IMR-90 (cell line): Measurements from ENCODE around the gene SVIL. TPM values are rescaled to one million over a fixed set of nuclear protein-coding genes. Genes with fewer than 3 reads are reported as not detected.
A peak's percentile ranks its signal among the peaks of the same experiment; 100 is the strongest.

ENCODE experiments used
- ATAC-seq: fragments of 200-7000 bp; cut with Tn5 transposase; 2 replicates; pipeline ENCODE4 v1.9.1; 2020; ENCODE audit warnings: low read depth, mild to moderate bottlenecking, moderate library complexity
- BruUV-seq: library from RNA; stranded (reverse); fragments of 400-500 nt; replicated peaks from 2 replicates; lab custom pipeline; 2021; lab: Mats Ljungman, UMichigan
- CTCF ChIA-PET: fragments of 300-600 bp; formaldehyde crosslinking; extraction: SDS; loops from one replicate; lab custom pipeline; 2021; ENCODE audit warnings: antibody characterized with exemption; lab: Yijun Ruan, JAX
- POLR2A ChIA-PET: fragments of 300-600 bp; sonication (Branson Sonifier 250); formaldehyde crosslinking; loops from one replicate; lab custom pipeline; 2022; ENCODE audit warnings: antibody characterized with exemption; ENCODE audit not compliant: unreplicated experiment; lab: Charles Lee
- DNase-seq: peaks from one replicate; pipeline ENCODE4 v3.0.0; 2013
- H2AFZ ChIP-seq: replicated peaks from 2 replicates; pipeline ENCODE3; 2013; ENCODE audit warnings: low read length, mild to moderate bottlenecking; ENCODE audit not compliant: poor library complexity
- H2AK5ac ChIP-seq: 2 replicates; pipeline ENCODE4 v1.6.1; 2013; ENCODE audit warnings: low read depth, low read length, inconsistent platforms
- H2AK9ac ChIP-seq: replicated peaks from 2 replicates; pipeline ENCODE3; 2013; ENCODE audit warnings: mild to moderate bottlenecking, low read depth, low read length, moderate library complexity; ENCODE audit not compliant: poor library complexity
- H2BK120ac ChIP-seq: 2 replicates; pipeline ENCODE4 v1.6.1; 2013; ENCODE audit warnings: low read depth, low read length, inconsistent platforms
- H2BK15ac ChIP-seq: 3 replicates; pipeline ENCODE4 v1.6.1; 2013; ENCODE audit warnings: low read depth, low read length, inconsistent platforms
- H2BK20ac ChIP-seq: 2 replicates; pipeline ENCODE4 v1.6.1; 2013; ENCODE audit warnings: low read depth, mild to moderate bottlenecking, inconsistent platforms, low read length, moderate library complexity
- H2BK5ac ChIP-seq: 2 replicates; pipeline ENCODE4 v1.6.1; 2013; ENCODE audit warnings: mild to moderate bottlenecking, low read depth, low read length, inconsistent platforms; ENCODE audit not compliant: poor library complexity, severe bottlenecking
- H3K14ac ChIP-seq: replicated peaks from 2 replicates; pipeline ENCODE4 v1.6.1; 2013; ENCODE audit warnings: low read depth, low read length, inconsistent platforms
- H3K18ac ChIP-seq: 2 replicates; pipeline ENCODE4 v1.6.1; 2013; ENCODE audit warnings: low read depth, low read length, control low read depth
- H3K23ac ChIP-seq: 2 replicates; pipeline ENCODE4 v1.6.1; 2013; ENCODE audit warnings: low read depth, low read length, inconsistent platforms
- H3K27ac ChIP-seq: 2 replicates; pipeline ENCODE4 v1.5.1; 2013; ENCODE audit warnings: mild to moderate bottlenecking, control low read depth, low read length; ENCODE audit not compliant: insufficient read depth
- H3K27me3 ChIP-seq: 2 replicates; pipeline ENCODE4 v1.6.1; 2013; ENCODE audit warnings: low read length; ENCODE audit not compliant: control insufficient read depth, insufficient read depth
- H3K36me3 ChIP-seq: 2 replicates; pipeline ENCODE4 v1.6.1; 2013; ENCODE audit warnings: low read length, mixed read lengths; ENCODE audit not compliant: control insufficient read depth, insufficient read depth
- H3K4ac ChIP-seq: 2 replicates; pipeline ENCODE4 v1.6.1; 2013; ENCODE audit warnings: low read depth, low read length, inconsistent platforms
- H3K4me1 ChIP-seq: 2 replicates; pipeline ENCODE4 v1.6.1; 2013; ENCODE audit warnings: low read length, mixed read lengths; ENCODE audit not compliant: control insufficient read depth, insufficient read depth
- H3K4me2 ChIP-seq: 2 replicates; pipeline ENCODE4 v1.6.1; 2013; ENCODE audit warnings: low read depth, mild to moderate bottlenecking, control low read depth, low read length, moderate library complexity
- H3K4me3 ChIP-seq: 2 replicates; pipeline ENCODE4 v1.5.1; 2013; ENCODE audit warnings: low read depth, mild to moderate bottlenecking, control low read depth, low read length, moderate library complexity; ENCODE audit not compliant: insufficient read depth
- H3K56ac ChIP-seq: 2 replicates; pipeline ENCODE4 v1.6.1; 2013; ENCODE audit warnings: low read length, inconsistent platforms; ENCODE audit not compliant: insufficient read depth; ENCODE audit errors: extremely low read depth
- H3K79me1 ChIP-seq, 2 experiments: 2 replicates each; pipeline ENCODE4 v1.6.1; 2013; ENCODE audit warnings: low read length in 2 of 2, inconsistent platforms in 1 of 2, low read depth in 1 of 2
- H3K9ac ChIP-seq: 2 replicates; pipeline ENCODE4 v1.6.1; 2013; ENCODE audit warnings: low read depth, low read length, control low read depth
- H3K9me1 ChIP-seq: 2 replicates; pipeline ENCODE4 v1.6.1; 2013; ENCODE audit warnings: low read length, inconsistent platforms; ENCODE audit not compliant: insufficient read depth
- H3K9me3 ChIP-seq: 2 replicates; pipeline ENCODE4 v1.6.1; 2013; ENCODE audit warnings: low read length; ENCODE audit not compliant: control insufficient read depth, insufficient read depth
- H4K20me1 ChIP-seq: 2 replicates; pipeline ENCODE4 v1.6.1; 2013; ENCODE audit warnings: low read length, inconsistent platforms; ENCODE audit not compliant: insufficient read depth
- H4K5ac ChIP-seq: 2 replicates; pipeline ENCODE4 v1.6.1; 2013; ENCODE audit warnings: mild to moderate bottlenecking, low read depth, low read length, control low read depth
- H4K8ac ChIP-seq, 2 experiments: 2 replicates each; pipeline ENCODE4 v1.6.1; 2013; ENCODE audit warnings: low read depth in 2 of 2, low read length in 2 of 2, control low read depth in 1 of 2, inconsistent platforms in 1 of 2
- H4K91ac ChIP-seq: 2 replicates; pipeline ENCODE4 v1.6.1; 2013; ENCODE audit warnings: low read depth, low read length, inconsistent platforms; ENCODE audit not compliant: insufficient read depth
- RCOR1 ChIP-seq: IDR thresholded peaks from 2 replicates; pipeline ENCODE4 v1.6.1; 2012; ENCODE audit warnings: mild to moderate bottlenecking, low read length, improper control_type of control experiment; ENCODE audit not compliant: insufficient replicate concordance
- RFX5 ChIP-seq: IDR thresholded peaks from 2 replicates; pipeline ENCODE4 v1.8.0; 2012; ENCODE audit warnings: low read depth, mild to moderate bottlenecking, low read length, moderate library complexity
- WGBS, 2 experiments: methylation state at CpG; one replicate each; pipeline versions ENCODE4 v1.1.5 to v1.1.7; 2013; ENCODE audit warnings: missing lambda C conversion rate in 2 of 2; ENCODE audit not compliant: insufficient read length in 1 of 2; ENCODE audit errors: extremely low coverage in 2 of 2; 5-methylcytosine and 5-hydroxymethylcytosine counted together
- dilution Hi-C: fragments of 300-500 bp; cut with HindIII; formaldehyde crosslinking; loops from one replicate; pipeline ENCODE4 v1.14.3; 2018; ENCODE audit warnings: low sequenced_read_pairs; ENCODE audit not compliant: unreplicated experiment
- in situ Hi-C: fragments of 300-500 bp; cut with MboI; formaldehyde crosslinking; loops from 3 replicates; pipeline ENCODE4 v1.14.3; 2019; ENCODE audit warnings: low sequenced_read_pairs, inconsistent platforms, mixed read lengths
- intact Hi-C: fragments of 100-400 bp; cut with micrococcal nuclease; formaldehyde crosslinking; loops from 2 replicates; pipeline ENCODE4 v1.10.0; 2022
- polyA plus RNA-seq, 3 experiments: library from polyadenylated mRNA; depleted of rRNA; stranded (reverse); fragments of >200 nt; gene quantifications; 2 replicates each; pipeline ENCODE4 v1.2.3, GENCODE V29; 2012; ENCODE audit warnings: low replicate concordance in 1 of 3
- total RNA-seq: library from RNA; depleted of rRNA; stranded (reverse); fragments of >200 nt; gene quantifications from 2 replicates; pipeline ENCODE4 v1.2.3, GENCODE V29; 2012

Gene SVIL
- total and polyA plus RNA-seq, 2 of the 4 experiments (the other 2 are of a cell fraction), result 11.5 to 11.6 TPM

DNA sequence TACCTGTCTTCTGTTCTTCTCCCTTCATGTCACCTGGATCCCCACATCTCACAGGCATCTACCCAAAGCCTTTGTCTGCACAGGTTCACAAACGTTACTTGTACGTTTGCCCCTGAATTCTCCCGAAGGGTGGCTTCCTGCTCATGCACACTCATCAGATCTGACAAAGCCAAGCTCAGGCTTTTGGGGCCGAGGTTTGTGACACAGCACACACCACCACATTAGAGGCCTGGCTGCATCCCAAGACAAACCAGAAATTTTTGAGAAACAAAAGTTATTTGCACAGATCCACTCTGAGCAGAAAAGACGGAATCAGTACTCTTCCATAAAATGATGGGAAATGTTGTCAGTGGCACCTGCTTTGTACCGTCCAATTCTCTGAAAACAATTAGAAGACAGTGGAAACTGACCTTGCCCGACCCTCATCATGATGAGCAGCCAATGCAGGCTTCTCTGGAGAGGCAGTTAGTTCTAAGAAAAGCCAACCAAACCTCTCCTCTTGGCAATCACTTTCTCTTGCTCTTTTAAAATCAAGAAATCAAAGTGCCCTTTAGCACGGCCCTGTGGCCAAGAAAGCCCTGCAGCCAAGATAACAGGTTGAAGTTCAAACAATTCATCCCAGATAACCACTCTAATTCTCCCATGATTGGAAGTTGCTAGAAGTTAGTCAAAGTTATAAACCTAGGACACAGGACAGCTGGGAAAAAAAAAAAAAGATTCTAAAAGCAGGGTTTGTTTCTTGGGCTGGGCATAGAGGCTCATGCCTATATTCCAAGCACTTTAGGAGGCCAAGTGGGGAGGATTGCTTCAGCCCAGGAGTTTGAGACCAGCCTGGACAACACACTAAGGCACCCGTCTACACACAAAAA, 13.6 kb upstream of the SVIL start:
- Histone ChIP-seq H3K18ac (peak overlapping the region; percentile 38; the same call in 1 of the 2 replicates), H3K27ac (no peak overlapping the region; the same call in 1 of the 2 replicates), H4K8ac (peak overlapping the region in 1 of 2 experiments; percentile 52; a peak in 2 of 4 replicates), H3K27me3 (no peaks in the 10 kb centered on the region), H3K4me2 (no peak overlapping the region), H4K20me1 (peaks cover 39% of the 10 kb centered on the region), H2BK15ac (peak overlapping the region; percentile 65; the same call in 1 of the 3 replicates), H3K4me3 (no peak overlapping the region), H3K23ac (peak overlapping the region; percentile 86), H3K9me3 (no peaks in the 10 kb centered on the region), H3K9ac (no peak overlapping the region), H3K9me1 (peaks cover 40% of the 10 kb centered on the region), H2BK5ac (peak overlapping the region; percentile 22), H3K56ac (peak overlapping the region; percentile 34; the same call in 1 of the 2 replicates), H2BK20ac (peak overlapping the region; percentile 90), H2AK9ac (peak overlapping the region; percentile 49), H2BK120ac (peak overlapping the region; percentile 83), H3K14ac (peak overlapping the region; percentile 70), H3K4me1 (peaks cover 28% of the 10 kb centered on the region), H4K5ac (no peak overlapping the region), H2AFZ (no peak overlapping the region), H2AK5ac (peak overlapping the region; percentile 76), H3K79me1 (peaks cover 26 to 79% of the 10 kb centered on the region in 2 experiments), H4K91ac (peak overlapping the region; percentile 60; the same call in 1 of the 2 replicates), H3K36me3 (0 out of 2 replicates have a peak, but pooled peaks cover 1% of the 10 kb centered on the region), H3K4ac (peak overlapping the region; percentile 83)
- intact Hi-C loops, result no loop called here
- POLR2A ChIA-PET, result no interaction called here
- dilution Hi-C loops, result no loop called here
- no TSS peak for BruUV-seq
- ATAC-seq (no peak), DNase-seq (peak; percentile 38)
- CTCF ChIA-PET, result interaction anchor here (0.6 kb wide), 1 partner anchor 195 kb away, joined by 3 read pairs; no protein-coding TSS in a partner anchor
- TF ChIP-seq RCOR1, result peak; percentile 56
- no peak for TF ChIP-seq RFX5
- 90% methylated on average over 2 of the region's 9 CpGs; no CpG with 5 or more reads in 1 of the 2 experiments for WGBS, 2 experiments
- in situ Hi-C loops, result no loop called here
